LNCAP (cell line): ENCODE results near the gene ARL11.

ENCODE experiments used
- CTCF ChIP-seq: fragments of 450-650 bp; IDR thresholded peaks from 2 replicates; pipeline ENCODE4 v1.5.1; 2017; ENCODE audit warnings: mild to moderate bottlenecking

ARL11 gene

GRCh38 chr13:49608651-49609331, 19.5 kb upstream of the ARL11 start:
- no peak for TF ChIP-seq CTCF

DNA sequence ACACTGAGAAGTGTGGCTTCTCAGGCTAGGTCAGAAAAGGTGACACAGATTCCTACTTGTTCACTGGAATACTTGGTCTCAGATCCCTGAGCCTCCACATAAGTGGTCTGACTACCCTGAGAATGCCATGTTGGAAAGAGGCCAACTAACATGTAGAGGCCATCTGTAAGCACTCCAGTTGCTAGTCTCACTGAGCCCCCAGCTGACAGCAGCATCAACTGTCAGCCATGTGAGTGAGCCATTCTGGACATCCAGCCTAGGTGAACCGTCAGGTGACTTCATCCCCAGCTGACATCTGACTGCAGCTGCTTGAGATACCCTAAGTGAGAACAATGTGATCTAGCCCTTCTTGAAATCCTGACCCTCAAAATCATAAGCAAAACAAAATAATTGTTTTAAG, 18.1 kb upstream of the ARL11 start:
- no peak for TF ChIP-seq CTCF

DNA sequence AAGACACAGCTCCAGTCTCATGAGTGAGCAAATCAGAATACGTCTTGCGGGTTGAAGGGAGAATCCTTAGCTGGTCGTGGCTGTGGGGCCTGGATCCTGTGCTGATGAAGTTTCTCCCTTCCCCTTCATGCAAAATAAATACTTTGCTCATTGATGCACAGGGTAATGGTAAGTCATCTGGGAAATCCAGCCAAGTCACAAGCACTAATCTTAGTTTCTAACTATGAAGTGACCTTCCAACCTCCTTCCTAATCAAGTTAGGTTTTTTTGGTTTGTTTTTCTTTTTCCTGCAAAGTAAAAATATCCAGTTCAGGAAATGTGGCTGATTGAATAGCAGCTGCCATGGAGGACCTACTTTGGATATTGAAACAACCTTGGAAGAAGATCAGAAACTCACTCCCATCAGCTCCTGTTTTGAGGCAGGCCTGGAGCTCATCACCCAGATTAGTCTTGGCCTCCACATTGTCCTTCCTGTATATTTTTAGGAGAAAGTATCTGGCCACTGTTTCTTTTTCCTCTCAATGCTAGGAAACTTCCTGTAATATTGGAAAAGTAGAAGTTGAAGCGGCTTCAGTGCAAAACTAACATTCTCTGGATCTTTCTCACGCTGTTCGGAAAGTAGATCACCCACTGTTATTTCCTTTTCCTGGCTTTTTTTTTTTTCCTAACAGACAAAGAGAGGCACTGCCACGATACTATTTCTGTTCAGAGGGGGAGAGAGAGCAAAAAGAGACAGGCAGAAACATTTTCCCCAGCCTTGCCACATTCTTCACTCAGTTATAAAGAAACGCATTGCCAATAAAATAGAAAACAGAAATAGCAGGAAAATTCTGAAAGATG, 12.3 kb upstream of the ARL11 start:
- no peak for TF ChIP-seq CTCF

DNA sequence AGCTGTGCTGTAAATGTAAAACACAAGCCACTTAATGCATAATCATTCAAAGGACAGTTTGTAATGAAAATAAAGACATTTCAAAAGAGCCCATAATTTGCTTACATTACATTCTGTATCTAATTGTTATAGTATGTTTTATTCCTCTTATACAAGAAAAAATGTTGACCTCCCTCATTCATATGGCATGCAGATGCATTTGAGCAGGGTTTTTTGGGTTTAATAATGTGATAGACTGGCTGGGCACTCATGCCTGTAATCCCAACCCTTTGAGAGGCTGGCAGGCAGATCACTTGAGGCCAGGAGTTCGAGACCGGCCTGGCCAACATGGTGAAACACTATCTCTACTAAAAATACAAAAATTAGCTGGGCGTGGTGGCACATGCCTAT, 11.6 kb upstream of the ARL11 start:
- TF ChIP-seq CTCF, result no peak

GRCh38 chr13:49620170-49620621, 8.1 kb upstream of the ARL11 start:
- no peak for TF ChIP-seq CTCF

DNA sequence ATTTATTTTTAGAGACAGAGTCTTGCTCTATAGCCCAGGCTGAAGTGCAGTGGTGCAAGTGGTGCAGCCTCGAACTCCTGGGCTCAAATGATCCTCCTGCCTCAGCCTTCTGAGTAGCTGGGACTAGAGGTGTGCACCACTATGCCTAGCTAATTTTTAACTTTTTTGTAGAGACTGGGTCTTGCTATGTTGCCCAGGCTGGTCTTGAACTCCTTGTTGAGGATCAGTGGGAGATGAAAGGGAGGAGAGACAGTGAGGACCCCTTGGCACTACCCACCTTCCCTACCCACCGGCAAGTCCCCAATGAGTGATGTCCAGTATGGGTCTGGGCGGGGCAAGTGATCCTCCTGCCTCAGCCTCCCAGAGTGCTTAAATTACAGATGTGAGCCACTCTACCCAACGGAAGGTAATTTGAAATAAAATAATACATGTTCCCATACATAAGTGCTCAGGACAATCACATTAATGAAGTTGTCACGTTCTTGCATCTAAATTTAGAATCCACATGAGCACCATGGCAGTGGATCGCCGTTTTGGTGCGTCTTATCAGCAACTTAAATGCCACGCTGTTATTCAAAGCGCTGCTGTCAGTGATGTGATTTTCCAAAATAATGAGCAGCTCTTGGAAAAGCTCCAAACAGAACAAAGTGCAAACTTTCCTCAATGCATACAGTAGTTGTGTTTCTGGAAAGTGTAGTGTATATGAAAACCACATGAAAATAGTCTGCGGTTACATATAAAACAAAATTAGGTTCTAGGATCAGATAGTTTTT, 5.9 kb upstream of the ARL11 start:
- no peak for TF ChIP-seq CTCF

- no peak for TF ChIP-seq CTCF
These were observed 4.1 kb upstream of the ARL11 start for GRCh38 chr13:49624229-49624628.
